Measurements from ENCODE around the gene SMIM5. TPM values are rescaled to one million over a fixed set of nuclear protein-coding genes. Genes with fewer than 3 reads are reported as not detected.

SMIM5 gene
- total and polyA plus RNA-seq, 2 of the 13 experiments (the other 11 are each of a cell fraction or from before 2014, with no cell fraction given) = not detected

DNA sequence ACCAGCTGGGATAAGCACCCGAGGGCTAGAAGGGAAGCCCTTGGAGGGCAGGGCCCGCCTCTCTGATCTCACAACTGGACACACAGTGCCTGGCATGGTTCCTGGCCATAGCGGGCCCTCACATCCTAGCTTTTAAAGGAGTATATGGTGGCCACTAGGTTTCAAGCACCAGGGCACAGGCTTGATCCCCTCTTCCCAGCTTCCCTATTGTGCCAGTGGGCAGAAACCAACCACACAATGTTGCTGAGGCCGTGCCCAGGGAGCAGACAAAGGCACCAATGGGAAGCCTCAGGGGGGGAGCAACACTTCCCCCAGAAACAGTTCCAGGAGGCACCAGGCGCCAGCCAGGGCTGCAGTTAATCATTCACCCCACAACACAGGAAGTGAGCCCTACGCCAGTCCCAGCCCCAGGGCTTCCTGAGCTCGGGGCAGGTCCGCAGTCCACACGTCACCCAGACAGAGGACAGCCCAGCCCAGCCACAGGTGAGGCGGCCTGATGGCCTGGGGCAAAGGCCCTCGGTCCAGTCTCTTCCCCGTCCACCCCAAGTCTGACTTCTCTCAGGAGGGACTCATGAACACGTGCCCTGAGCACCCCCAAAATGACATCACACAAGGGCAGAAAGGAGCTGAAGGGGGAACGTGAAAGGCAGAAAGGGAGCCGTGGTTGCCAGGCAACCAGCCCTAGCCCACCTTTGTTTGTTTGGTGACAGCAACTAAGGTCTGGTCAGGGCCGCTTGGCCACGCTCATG lies 12.8 kb downstream of the SMIM5 start (continued):
- TF ChIP-seq GLI4 (CRISPR knock-in tag; IDR thresholded peaks at IDR 0.05; ENCODE audit: borderline replicate concordance) (peak; percentile 99), NPAS2 (CRISPR knock-in tag; IDR thresholded peaks at IDR 0.05; ENCODE audit: borderline replicate concordance) (no peak), ZXDC (CRISPR knock-in tag; IDR thresholded peaks at IDR 0.05) (no peak), ZNF891 (CRISPR knock-in tag; IDR thresholded peaks at IDR 0.05) (no peak), ZNF101 (CRISPR knock-in tag; IDR thresholded peaks at IDR 0.05; ENCODE audit: borderline replicate concordance, low read depth) (no peak), NBN (conservative IDR thresholded peaks at IDR 0.05) (no peak), ZNF547 (CRISPR knock-in tag; IDR thresholded peaks at IDR 0.05) (peak; percentile 80), IKZF1 (IDR thresholded peaks at IDR 0.05) (no peak), ZNF143 (CRISPR knock-in tag; IDR thresholded peaks at IDR 0.05) (peak; percentile 45), SYNCRIP (IDR thresholded peaks at IDR 0.05; ENCODE audit: insufficient read depth, low read depth, low read length) (no peak), MLX (CRISPR knock-in tag; IDR thresholded peaks at IDR 0.05) (no peak), ZNF17 (CRISPR knock-in tag; IDR thresholded peaks at IDR 0.05) (no peak), CHCHD3 (CRISPR knock-in tag; IDR thresholded peaks at IDR 0.05) (no peak), TARDBP (CRISPR knock-in tag; IDR thresholded peaks at IDR 0.05) (peak; percentile 77; the same call in 1 of the 2 replicates), ZBTB1 (CRISPR knock-in tag; IDR thresholded peaks at IDR 0.05; ENCODE audit: borderline replicate concordance) (no peak), BCL6 (CRISPR knock-in tag; IDR thresholded peaks at IDR 0.05) (peak; percentile 2; the same call in 1 of the 2 replicates), SP1 (IDR thresholded peaks at IDR 0.05) (no peak), SP1 (CRISPR knock-in tag; IDR thresholded peaks at IDR 0.05) (no peak), ZNF292 (CRISPR knock-in tag; IDR thresholded peaks at IDR 0.05; ENCODE audit: borderline replicate concordance, low read depth) (peak; percentile 52; the same call in 1 of the 2 replicates), RXRA (CRISPR knock-in tag; IDR thresholded peaks at IDR 0.05) (peak; percentile 53; the same call in 1 of the 2 replicates), ZNF367 (CRISPR knock-in tag; IDR thresholded peaks at IDR 0.05; ENCODE audit: borderline replicate concordance) (no peak), FOXP1 (IDR thresholded peaks at IDR 0.05) (no peak), FOXP1 (CRISPR knock-in tag; IDR thresholded peaks at IDR 0.05) (0 out of 2 replicates have a peak, but pooled peaks have one; percentile 24), ISL2 (CRISPR knock-in tag; IDR thresholded peaks at IDR 0.05) (no peak), ZNF253 (CRISPR knock-in tag; IDR thresholded peaks at IDR 0.05; ENCODE audit: borderline replicate concordance) (no peak)
- TF ChIP-seq, protein P1, sequence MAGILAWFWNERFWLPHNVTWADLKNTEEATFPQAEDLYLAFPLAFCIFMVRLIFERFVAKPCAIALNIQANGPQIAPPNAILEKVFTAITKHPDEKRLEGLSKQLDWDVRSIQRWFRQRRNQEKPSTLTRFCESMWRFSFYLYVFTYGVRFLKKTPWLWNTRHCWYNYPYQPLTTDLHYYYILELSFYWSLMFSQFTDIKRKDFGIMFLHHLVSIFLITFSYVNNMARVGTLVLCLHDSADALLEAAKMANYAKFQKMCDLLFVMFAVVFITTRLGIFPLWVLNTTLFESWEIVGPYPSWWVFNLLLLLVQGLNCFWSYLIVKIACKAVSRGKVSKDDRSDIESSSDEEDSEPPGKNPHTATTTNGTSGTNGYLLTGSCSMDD (CRISPR knock-in tag; IDR thresholded peaks at IDR 0.05) = no peak
- TF ChIP-seq, protein P2, sequence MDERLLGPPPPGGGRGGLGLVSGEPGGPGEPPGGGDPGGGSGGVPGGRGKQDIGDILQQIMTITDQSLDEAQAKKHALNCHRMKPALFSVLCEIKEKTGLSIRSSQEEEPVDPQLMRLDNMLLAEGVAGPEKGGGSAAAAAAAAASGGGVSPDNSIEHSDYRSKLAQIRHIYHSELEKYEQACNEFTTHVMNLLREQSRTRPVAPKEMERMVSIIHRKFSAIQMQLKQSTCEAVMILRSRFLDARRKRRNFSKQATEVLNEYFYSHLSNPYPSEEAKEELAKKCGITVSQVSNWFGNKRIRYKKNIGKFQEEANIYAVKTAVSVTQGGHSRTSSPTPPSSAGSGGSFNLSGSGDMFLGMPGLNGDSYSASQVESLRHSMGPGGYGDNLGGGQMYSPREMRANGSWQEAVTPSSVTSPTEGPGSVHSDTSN (CRISPR knock-in tag; IDR thresholded peaks at IDR 0.05) = no peak

All from HepG2 (cell line).